NCI-H774 (cell line): ENCODE results near the gene CLIC5.

Experiments used
- DNase-seq: peaks from one replicate; lab custom pipeline; 2025; lab: John Stamatoyannopoulos, UW

CLIC5 gene

DNA sequence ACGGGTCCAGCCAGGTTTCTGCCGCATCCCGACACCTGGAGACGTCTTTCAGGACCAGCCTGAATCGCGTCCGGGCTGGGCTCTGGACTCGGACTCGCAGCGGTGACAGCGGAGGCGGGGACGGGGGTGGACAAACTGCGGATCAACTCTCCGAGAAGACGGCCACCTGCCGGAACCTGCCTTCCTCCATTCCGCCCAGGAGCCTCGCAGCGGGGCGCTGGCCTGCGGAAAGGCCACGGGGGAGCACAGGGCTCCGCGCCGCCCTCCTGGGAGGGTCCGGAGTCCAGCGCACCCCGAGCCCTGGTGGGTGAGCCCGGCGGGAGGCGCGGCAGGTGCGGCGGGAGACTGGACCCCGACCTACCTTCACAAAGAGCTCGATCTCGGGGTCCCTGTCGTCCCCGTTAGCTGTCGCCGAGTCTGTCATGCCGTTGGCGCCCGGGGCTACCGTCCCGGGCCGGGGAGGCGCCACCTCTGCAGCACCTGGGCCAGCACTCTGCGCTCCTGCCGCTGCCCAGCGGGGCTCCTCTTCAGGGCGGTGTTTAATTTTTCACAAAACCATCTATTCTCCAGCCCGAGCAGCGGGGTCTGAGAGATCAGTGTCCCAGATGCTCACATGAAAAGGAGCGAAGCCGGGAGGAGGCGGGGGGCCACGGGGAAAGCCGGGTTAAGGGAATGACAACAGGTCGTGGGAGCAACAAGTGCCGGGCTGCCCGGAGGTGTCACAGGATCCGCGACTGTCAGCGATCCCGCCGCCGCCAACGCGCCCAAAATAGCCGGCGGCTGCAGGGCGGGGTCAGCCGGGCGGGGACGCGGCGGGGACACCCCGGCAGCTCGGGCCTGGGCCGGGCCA is at the start of gene CLIC5:
CLIC5 (minus strand) TSS at position 742 of the 850 bp plus-strand sequence; CDS start at position 424, 318 bp downstream.
- DNase-seq, result peak; percentile 25

DNA sequence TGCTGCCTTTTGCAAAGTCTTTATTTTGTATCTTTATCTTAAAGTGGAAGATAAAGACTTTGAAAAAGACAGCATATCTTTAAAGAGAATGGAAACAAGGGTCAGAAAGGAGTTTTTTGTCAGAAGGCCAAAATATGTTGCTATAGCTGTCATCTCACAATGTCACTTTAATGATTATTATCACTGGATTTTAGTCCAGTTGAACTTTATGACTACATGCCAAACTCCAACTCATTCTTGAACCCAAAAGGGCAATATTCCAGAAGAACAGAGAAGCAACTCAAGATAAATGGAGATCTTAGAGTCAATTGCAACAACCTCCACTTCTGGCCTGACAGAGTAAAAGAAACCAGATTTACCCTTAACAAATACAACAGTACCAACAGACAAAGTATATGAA is 47.3 kb upstream of the CLIC5 start:
- DNase-seq, result no peak

DNA sequence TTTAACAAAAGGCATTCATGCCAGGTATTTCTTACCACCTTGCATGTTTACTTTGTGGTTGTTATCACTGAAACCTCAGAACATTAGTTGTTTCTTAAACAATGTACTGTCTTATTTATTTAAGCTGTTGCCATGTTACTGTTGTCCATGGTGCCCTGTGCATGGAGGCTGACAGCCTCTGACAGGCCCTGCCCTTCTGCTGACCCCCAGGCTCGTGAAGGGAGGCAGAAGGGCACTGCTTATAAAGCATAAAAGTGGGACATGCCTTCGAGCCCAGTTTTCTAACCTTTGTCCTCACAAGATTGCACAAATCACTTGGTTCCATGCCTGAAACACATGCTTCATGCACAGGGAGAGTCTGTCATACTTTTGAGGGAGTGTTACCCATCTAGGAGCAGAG is 46.7 kb upstream of the CLIC5 start:
- DNase-seq, result peak; percentile 26

DNA sequence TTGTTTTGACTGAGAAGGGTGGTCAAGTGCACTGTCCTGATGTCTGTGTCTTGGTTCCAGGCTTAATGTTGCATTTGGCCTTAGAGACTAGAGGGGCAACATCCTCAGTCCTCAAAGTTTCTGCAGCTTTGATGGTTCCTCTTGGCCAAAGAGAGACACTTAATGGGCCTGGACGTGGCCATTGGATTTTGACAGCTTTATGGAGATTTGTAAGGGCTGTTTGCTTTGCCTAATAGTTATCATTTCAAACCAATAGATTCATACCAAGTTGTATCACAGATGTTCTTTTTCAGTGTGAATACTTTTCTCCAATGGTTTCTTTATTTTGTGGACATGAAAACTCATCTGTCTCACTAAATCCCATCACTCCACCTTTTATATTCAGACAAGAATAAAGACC is 45.8 kb upstream of the CLIC5 start:
- DNase-seq, result no peak

DNA sequence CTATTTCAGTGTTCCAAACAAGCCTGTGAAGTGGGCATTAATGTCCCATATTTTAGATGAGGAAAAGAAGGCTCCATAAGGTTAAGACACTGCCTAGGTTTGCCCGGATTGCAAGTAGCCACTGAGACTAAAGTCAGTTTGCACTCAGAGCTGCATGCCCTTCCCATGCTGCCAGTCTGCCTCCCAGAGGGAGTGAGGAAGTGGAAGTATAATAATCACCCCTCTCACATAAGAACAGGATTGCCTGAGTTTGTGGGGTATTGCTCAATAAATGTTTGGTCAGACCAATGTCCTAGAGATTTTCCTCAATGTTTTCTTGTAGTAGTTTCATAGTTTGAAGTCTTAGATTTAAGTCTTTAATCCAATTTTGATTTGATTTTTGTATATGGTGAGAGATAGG is 43.9 kb upstream of the CLIC5 start:
- DNase-seq, result no peak

DNA sequence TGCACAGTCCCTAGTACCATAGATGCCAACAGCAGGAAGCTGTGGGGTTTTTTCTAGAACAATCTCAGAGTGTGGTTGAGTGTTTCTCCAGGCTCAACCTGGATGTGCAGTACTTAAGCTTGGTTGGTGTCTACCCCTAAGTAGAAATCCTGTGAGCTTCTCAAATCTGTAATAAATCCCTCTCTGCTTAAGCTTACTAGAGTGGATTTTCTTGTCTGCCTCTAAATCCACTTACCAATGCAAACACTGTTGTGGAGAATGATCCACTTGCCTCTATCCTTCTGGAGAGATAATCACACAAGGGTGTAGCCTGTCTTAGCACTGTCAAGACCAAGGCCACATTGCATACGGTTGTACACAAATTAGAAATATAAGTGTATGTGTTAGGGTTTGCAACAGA is 43.3 kb upstream of the CLIC5 start:
- DNase-seq, result no peak

DNA sequence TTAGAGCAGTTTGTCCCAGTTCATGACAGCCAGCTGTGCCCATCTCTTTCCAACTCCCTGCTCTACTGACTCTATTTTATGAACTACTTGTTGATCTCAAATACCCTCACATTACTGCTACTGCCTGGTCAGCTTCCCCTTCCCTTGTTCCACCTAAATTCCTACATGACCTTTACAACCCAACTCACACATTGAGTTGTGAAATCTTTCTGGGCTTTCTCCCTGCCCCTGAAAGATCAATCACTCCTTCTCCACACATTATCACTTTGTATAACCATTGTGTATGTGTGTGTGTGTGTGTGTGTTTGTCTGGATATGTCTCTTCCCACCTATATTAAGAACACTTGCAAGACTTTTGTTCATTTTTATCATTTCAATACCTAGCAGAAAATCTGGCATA is 42.1 kb upstream of the CLIC5 start:
- no peak for DNase-seq

DNA sequence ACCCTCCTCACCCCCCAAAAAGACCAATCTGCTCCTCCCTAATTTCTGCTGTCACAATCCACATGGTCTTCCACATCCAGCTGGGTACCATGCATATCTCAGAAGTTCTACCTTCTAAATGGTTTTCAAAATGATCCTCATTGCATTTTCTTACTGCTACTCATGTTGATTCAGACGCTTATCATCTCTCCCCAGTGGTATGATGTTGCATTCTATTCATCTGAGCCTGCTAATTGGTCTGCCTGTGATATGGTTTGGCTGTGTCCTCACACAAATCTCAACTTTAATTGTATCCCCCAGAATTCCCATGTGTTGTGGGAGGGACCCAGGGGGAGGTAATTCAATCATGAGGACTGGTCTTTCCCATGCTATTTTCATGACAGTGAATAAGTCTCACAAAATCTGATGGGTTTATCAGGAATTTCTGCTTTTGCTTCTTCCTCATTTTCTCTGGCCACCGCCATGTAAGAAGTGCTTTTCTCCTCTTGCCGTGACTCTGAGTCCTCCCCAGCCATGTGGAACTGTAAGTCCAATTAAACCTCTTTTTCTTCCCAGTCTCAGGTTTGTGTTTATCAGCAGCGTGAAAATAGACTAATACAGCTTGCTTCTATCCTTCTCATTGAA is 41.4 kb upstream of the CLIC5 start:
- no peak for DNase-seq

DNA sequence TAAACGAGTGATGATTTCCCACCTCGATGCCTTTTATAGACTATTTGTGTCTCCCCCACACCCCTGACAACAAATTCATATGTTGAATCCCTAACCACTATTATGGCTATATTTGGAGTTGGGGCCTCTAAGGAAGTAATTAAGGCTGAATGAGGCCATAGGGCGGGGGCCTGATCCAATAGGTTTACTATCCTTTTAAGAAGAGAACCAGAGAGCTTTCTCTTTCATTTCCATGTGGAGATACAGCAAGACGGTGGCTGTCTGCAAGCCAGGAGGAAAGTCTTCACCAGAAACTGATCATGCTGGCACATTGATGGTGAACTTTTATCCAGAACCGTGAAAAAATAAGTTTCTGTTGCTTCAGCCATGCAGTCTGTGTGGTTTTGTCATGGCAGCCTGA is 38.9 kb upstream of the CLIC5 start:
- DNase-seq, result no peak

DNA sequence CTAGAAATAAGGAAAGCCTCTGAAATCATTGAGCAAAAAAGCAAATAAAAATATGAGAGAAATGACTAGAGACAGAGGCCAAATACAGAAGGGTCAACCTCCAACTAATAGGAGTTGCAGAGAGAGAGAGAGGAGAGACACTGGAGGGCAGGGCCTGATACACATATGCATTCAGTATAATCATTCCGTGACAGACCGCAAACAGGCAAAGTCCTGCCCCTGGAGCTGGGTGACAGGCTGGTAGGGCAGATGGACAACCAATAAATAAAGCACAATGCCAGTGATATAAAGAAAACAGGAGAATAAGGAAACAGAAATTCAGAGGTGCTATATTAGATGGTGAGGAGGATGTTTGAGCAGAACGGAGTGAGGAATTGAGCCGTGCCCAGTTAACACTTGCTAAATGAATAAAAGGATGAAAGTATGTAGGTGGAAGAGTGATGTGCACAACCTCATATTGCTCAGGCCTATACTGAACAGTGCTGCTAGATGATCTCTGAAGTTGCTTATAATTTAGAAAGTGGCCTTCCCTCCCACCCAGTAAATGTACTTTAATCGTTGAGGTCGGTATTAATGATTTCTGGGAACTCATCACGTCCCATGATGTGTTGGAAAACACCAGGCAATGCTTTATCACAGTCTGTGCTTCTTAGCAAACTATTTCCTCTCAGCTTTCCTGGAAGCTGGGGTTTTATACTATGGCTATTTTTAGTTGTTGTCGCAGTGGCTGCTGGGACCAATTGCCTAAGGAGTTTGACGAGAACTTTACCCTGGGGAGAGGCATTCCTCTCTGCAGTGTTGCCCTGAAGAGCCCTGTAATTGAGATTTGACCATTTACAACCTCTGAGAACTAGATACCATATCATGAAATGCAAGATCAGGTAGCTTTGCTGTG is 37.6 kb upstream of the CLIC5 start:
- no peak for DNase-seq

DNA sequence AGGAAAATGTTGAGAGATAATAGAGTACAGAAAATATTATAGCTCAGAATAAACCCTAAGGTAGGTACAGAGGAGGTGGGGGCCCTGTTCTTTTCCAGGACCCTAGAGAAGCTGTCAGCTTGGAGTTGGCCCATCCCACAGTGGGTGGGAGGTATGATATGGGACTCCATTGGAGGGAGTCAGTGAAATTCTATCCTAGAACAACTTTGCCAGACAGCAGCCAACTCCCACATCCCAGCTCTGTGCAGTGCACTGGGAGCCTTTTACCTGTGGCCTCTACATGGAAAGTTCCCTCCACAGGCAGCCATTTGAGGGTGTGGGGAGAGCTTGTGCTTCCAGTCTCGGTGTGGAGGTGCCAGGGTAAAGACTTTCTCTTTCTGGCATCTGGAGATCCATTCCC is 36.8 kb upstream of the CLIC5 start:
- no peak for DNase-seq

DNA sequence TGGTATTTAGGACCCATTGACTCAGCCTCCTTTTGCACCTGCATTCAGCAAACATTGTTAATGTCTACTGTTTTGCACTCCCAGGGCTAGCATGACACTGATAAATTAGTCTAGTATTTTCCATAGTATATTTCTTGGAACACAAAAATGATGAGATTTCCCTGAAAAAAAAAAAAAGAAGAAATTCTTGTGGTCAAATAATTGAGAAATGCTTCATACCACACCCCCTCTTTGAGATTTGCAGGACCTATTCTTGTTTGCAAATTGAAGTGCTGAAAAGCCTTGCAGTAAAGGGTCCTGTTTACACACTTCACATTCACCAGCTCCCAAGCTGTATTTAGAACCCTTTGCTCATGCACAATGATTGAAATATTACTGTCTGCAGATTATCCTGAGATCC is 36.3 kb upstream of the CLIC5 start:
- DNase-seq, result peak; percentile 24

DNA sequence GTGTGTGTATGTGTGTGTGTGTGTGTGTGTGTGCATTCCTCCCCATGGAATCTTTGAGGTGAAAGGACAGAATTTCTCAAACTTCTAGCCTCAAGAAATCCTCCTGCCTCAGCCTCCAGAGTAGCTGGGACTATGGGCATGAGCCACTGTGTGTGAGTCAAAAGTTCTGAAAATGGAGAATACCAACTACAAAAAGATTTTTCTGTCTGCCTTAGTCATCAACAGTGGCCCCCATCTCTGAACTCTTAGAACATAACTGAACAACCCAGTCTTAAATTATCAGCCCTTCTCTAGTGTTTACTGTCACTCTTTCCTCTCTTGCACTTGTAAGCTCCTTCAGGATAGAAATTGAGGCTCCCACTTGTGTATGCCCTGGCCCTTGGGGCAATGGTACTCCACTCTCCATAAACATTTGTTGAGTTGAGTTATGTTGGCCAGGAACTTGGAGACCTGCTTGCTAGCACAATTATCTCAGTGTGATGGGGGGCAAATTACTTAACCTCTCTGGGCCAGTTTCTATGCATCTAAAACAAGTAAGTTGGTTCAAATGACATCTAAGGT is 35.3 kb upstream of the CLIC5 start:
- DNase-seq, result no peak

DNA sequence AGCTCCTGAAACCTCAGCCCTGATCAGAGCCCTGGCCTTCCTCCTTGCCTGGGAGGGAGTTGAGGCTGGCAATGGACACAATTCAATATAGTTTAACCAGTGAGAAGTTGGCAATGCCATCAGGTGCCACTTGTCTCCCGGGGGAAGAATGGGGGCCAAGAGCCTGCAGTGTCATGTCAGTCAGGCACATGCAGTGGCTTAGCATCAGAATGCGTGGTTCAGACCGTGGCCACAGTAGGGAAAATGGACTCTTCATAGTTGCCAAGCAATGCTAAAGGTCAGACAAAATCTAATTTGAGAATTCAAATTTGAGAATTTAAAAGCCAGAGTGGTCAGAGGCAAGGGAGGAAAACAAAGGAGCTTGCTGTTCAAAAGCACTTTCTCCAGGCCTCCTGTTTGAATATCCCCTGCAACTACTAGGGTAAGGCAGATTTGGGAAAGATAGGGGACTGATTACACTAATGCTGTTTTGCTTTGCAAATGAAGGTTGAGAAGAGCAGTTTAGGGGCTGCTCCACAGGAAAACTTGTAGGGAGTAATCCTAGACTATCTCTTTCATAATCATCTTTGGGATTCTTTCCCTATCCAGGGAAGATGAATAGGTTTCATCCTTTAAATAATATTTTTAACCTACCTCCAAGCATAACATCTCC is 33.1 kb upstream of the CLIC5 start:
- no peak for DNase-seq

DNA sequence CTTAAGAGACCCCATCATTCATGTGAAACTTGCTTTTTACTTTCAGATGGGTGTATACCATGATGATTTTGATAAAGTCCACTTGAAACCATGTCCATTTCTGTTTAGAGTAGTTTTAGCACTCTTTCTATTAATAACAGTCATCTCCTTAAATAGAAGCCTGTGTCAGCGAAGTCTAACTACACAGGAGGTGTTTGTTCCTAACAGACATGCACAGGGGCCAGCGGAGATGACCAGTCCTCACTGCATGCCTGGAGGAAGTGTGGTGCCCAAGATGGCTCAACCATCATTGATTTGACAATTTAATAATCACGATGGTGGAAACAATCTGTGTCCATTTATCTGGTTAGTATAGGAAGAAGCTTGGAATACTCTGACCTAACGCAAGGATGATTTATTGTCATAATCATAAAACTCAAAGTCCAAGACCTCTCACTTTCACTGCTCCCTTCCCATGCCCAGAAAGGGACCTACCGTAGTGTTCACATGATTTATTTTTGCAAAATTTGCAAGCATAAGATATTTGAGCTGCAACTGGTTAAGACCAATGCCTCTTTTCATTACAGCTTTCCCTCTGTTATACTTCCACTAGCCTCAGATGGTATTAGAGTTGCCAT is 31.0 kb upstream of the CLIC5 start:
- no peak for DNase-seq

DNA sequence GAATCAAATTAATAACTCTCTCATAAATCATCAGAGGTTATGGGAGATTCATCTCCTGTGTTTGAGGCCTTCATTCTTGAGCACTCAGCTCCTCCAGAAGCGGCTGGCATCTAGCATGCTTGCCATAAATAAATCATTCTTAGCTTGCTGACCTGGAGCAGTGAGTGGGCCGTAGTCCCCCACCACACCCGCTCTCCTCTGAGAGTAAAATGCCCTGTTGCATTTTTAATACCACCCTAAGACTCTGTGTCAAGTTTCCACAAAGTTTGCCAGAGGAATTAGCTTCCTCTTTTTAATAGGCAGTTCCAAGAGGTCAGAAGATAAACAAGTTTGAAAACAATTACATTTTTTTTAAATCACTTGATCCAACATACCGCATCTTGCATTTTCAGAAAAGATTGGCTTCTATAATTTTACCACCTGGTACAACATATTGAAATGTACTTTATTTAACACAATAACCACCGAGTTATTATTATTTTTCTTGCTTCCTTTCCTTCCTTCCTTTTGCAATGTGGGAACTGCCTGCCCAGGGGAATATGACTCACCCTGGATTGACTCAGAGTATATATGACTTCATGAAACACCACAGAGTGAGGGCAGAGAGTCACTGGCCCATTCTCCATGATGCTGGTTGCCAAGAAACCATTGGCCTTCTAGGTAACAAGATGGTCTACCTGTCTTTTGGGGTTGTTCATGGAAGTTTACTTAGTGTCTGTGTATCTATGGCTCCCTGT is 29.4 kb upstream of the CLIC5 start:
- no peak for DNase-seq

DNA sequence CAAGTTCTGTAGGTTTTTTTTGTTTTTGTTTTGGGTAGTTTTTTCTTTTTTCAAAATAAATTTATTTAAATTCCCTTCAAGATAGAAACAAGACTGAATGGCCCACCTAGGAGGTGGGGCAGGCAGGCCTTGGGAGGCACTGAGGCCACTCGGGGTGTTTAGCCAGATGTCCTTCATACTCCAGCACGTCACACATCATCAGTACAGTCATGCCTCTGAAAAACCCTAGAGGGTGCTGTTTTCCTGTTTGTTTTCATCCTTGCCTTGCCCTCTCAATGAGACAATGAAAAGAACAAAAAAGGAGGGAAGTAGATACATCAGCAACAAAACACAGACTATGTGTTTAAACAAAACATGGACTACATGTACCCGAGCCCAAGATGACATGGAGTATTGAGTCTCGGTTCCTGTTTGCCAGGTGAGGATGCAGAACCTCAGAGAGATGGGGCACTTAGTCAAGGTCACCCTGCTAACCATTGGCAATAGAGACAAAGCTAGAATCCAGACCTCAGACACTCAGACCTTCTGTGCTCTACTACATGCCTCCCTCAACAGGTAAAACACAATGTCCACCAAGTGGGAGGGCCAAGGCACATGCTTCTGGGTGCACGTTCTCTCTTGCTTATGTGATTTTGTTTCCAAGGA is 26.8 kb upstream of the CLIC5 start:
- peak; percentile 57 for DNase-seq

DNA sequence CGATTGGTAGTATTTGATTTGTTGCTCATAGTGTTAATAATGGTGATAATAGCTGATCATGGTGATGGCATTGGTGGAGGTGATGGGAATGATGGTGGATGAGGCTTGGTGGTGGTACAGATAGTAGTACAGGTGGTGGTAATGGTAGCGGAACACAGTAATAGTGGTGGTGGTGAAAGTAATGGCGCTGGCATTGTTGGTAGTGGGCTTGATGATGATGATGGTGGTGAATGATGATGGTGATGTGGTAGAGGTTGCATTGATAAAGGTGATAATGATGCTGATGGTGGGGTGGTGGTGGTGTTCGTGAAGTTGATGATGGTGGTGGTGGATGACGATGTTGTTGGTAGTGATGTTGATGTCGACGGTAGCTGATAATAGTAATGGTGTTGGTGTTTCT is 24.6 kb upstream of the CLIC5 start:
- DNase-seq, result no peak

DNA sequence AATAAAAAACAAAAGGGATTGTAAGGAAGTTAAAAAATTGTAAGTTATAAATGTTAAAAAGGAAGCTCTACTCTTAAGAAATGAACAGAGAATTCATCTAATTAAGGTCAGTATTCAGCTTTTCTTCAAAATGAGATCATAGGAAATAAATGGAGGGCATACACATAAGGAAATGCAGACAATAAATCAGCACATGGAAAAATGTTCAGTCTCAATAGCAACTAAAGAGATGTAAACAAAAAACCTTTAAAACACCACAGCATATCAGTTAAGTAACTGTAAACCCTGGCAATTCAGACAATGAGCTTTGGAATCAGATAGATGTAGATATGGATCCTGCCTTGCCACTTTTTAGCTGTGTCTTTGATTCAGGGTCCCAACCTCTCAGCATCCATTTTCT is 24.0 kb upstream of the CLIC5 start:
- DNase-seq, result no peak

DNA sequence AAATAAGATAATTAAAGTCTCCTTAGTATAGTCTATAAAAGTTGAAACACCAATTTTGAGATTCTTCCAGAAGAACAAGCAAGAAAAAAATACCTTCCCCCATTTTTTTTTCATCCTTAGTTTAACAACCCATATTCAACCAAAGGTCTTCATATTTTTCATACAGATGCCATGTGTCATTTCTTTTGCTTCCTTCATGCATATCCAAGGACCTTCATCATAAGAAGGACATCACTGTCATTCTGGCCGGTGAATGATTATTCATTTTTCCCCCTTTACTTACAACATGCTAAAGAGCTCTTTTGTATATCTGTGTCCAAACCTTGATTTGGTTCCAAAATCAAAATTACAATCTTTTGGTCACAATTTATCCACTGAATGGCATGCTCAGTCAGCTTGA is 21.3 kb upstream of the CLIC5 start:
- no peak for DNase-seq
